RWPE1 (cell line): ENCODE measurements around the gene SEPHS2.
A peak's percentile ranks its signal among the peaks of the same experiment; 100 is the strongest.
"Not testable (repeated sequence)": the region's sequence is repeated elsewhere in the genome, so short reads cannot be mapped to it uniquely, and the experiment has no call there.

Experiments
- CTCF ChIA-PET: fragments of 350-600 bp; sonication (Branson Sonifier 250); formaldehyde crosslinking; extraction: SDS; loops from one replicate; lab custom pipeline; 2021; lab: Yijun Ruan, JAX
- POLR2A ChIA-PET: fragments of 400-600 bp; formaldehyde crosslinking; extraction: SDS; loops from one replicate; lab custom pipeline; 2020; ENCODE audit warnings: antibody characterized with exemption; ENCODE audit not compliant: low non-redundant PET; lab: Yijun Ruan, JAX
- DNase-seq: peaks from one replicate; pipeline ENCODE4 v3.0.0; 2012; ENCODE audit warnings: low spot score
- H3K27ac ChIP-seq: fragments of 450-650 bp; 2 replicates; pipeline ENCODE4 v1.5.1; 2017
- TF ChIP-seq, protein P1 (sequence below): fragments of 450-650 bp; conservative IDR thresholded peaks from 2 replicates; pipeline ENCODE4 v1.5.1; 2017; ENCODE audit warnings: low read depth, mild to moderate bottlenecking

The SEPHS2 gene

DNA sequence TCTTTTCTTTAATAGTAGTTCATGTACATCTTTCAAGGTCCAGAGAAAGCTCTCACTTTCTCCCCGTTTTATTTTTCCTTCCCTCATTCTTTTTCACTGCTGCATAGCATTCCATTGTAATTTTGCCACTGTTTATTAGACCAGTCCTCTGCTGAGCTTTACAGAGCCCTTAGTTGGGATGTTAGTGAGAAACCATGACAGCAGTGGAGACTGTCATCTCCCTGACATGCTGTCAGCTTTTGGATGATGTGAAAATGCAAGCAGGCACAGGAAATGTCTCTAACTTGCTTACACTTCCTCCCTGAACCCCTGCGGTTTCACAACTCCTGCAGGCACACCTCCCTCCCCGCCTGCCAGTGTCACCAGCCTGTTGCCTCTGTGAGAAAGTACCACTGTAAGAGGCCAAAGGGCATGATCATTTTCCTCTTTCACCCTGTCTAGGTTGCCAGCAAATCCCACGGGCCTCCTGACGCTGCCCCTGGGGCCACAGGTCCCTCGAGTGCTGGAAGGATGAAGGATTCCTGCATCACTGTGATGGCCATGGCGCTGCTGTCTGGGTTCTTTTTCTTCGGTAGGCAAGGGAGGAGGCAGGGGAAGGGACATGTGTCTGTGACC is 26.8 kb upstream of the SEPHS2 start, which contains the start of gene ITGAL:
Gene ITGAL, plus strand, starts transcription at position 415 of the 615 bp plus-strand sequence. Its CDS starts 96 bp downstream, at position 511.
- 0 out of 2 replicates have a peak within 1 kb of the TSS, but pooled peaks have one; percentile 7 for H3K27ac ChIP-seq
- ChIA-PET POLR2A (no interaction called here), CTCF (no interaction called here)
- TF ChIP-seq, protein P1, sequence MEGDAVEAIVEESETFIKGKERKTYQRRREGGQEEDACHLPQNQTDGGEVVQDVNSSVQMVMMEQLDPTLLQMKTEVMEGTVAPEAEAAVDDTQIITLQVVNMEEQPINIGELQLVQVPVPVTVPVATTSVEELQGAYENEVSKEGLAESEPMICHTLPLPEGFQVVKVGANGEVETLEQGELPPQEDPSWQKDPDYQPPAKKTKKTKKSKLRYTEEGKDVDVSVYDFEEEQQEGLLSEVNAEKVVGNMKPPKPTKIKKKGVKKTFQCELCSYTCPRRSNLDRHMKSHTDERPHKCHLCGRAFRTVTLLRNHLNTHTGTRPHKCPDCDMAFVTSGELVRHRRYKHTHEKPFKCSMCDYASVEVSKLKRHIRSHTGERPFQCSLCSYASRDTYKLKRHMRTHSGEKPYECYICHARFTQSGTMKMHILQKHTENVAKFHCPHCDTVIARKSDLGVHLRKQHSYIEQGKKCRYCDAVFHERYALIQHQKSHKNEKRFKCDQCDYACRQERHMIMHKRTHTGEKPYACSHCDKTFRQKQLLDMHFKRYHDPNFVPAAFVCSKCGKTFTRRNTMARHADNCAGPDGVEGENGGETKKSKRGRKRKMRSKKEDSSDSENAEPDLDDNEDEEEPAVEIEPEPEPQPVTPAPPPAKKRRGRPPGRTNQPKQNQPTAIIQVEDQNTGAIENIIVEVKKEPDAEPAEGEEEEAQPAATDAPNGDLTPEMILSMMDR: no peak
- DNase-seq: no peak

DNA sequence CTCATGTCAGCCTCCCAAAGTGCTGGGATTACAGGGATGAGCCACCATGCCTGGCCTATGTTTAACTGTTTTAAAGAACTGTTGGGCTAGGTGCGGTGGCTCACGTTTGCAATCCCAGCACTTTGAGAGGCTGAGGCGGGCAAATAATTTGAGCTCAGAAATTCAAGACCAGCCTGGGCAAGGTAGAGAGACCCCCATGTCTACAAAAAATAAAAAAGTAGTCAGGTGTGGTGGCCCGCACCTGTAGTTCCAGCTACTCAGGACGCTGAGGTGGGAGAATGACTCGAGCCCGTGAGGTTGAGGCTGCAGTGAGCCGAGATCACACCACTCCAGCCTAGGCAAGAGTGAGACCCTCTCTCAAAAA is 24.9 kb upstream of the SEPHS2 start:
- POLR2A ChIA-PET: no interaction called here

DNA sequence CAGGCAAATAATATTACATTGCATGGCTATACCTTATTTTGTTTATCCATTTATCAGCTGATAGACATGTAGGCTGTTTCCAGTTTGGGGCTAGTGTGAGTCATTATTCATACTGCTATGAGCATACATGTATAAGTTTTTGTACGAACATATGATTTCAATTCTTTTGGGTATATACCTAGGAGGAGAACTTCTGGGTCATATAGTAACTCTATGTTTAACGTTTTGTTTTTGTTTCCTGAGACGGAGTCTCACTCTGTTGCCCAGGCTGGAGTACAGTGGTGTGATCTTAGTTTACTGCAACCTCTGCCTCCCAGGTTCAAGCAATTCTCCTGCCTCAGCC is 24.5 kb upstream of the SEPHS2 start:
- POLR2A ChIA-PET: no interaction called here
- TF ChIP-seq, protein P1: no peak
- CTCF ChIA-PET: interaction anchor here (0.6 kb wide), 1 partner anchor 45 kb away, joined by 3 read pairs; no protein-coding TSS in a partner anchor
- H3K27ac ChIP-seq: peak overlapping the region; percentile 90
- no peak for DNase-seq

More for the DNA sequence above, 24.9 kb upstream of the SEPHS2 start:
- no peak for DNase-seq
- CTCF ChIA-PET: interaction anchor here (0.6 kb wide), 1 partner anchor 44 kb away, joined by 3 read pairs; no protein-coding TSS in a partner anchor
- TF ChIP-seq, protein P1: no peak
- peak overlapping the region; percentile 90 for H3K27ac ChIP-seq

DNA sequence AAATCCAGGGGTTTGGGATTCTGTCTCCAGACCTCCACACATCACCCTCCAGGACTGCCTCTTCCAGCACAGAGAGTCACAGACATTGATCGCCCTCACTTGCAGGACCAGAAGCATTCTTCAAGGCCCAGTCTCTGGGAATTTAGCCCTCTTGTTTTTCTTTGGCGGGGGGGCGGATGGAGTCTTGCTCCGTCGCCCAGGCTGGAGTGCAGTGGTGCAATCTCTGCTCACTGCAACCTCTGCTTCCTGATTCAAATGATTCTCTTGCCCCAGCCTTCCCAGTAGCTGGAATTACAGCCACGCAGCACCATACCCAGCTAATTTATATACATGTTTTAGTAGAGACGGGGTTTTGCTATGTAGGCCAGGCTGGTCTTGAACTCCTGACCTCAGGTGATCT is 18.4 kb upstream of the SEPHS2 start:
- DNase-seq: no peak
- no peak overlapping the region for H3K27ac ChIP-seq
- POLR2A ChIA-PET: interaction anchor here (0.6 kb wide), 1 partner anchor 26 kb away, joined by 11 read pairs; no protein-coding TSS in a partner anchor
- TF ChIP-seq, protein P1: no peak
- CTCF ChIA-PET: interaction anchor here (0.6 to 0.8 kb wide), 3 partner anchors 8 to 75 kb away, joined by 3 to 6 read pairs (median 3); no protein-coding TSS in a partner anchor

DNA sequence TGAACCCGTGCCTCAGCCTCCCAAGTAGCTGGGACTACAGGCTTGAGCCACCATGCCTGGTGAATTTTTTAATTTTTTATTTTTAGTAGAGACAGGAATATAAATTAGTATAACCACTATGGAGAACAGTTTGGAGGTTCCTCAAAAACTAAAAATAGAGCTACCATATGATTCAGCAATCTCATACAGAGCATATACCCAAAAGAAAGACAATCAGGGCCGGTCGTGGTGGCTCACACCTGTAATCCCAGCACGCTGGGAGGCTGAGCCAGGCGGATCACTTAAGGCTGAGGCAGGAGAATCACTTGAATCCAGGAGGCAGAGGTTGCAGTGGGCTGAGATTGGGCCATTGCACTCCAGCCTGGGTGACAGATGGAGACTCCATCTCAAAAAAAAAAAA is 15.8 kb upstream of the SEPHS2 start:
- POLR2A ChIA-PET, H3K27ac ChIP-seq: not testable (repeated sequence)

DNA sequence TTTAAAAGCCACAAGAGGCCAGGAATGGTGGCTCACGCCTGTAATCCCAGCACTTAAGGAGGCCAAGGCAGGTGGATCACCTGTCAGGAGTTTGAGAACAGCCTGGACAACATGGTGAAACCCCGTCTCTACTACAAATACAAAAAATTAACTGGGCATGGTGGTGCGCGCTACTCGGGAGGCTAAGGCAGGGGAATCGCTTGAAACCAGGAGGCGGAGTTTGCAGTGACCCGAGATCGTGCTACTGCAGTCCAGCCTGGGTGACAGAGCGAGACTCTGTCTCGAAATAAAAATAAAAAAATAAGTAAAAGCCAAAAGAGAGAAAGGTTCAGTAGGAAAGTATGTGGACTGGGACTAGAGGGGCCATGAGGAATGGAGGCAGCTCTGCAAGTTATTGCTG is 13.8 kb upstream of the SEPHS2 start:
- TF ChIP-seq, protein P1: no peak
- no peak for DNase-seq
- ChIA-PET CTCF (interaction anchor here (0.8 kb wide), 1 partner anchor 89 kb away, joined by 3 read pairs; no protein-coding TSS in a partner anchor), POLR2A (interaction anchor here (0.5 to 0.6 kb wide), 2 partner anchors 21 to 109 kb away, joined by 3 to 5 read pairs; no protein-coding TSS in a partner anchor)
- H3K27ac ChIP-seq: no peak overlapping the region

More for the DNA sequence above, 15.8 kb upstream of the SEPHS2 start:
- DNase-seq: not testable (repeated sequence)
- CTCF ChIA-PET: interaction anchor here (0.6 to 1.3 kb wide), 3 partner anchors 12 to 426 kb away, joined by 3 to 8 read pairs (median 3); no protein-coding TSS in a partner anchor
